OCI-LY7 (cell line): ENCODE measurements around the gene ELK3. TPM values are rescaled to one million over a fixed set of nuclear protein-coding genes. Genes with fewer than 3 reads are reported as not detected.

Source experiments
- BruUV-seq: library from RNA; stranded (reverse); fragments of 400-500 nt; replicated peaks from 2 replicates; lab custom pipeline; 2021; lab: Mats Ljungman, UMichigan
- CTCF ChIA-PET: fragments of 300-600 bp; sonication (Branson Sonifier 250); formaldehyde crosslinking; loops from one replicate; lab custom pipeline; 2022; ENCODE audit warnings: antibody characterized with exemption; ENCODE audit not compliant: unreplicated experiment; lab: Charles Lee
- POLR2A ChIA-PET: fragments of 300-600 bp; sonication (Branson Sonifier 250); formaldehyde crosslinking; loops from one replicate; lab custom pipeline; 2022; ENCODE audit warnings: antibody characterized with exemption; lab: Charles Lee
- DNase-seq: peaks from one replicate; pipeline ENCODE4 v3.0.0-alpha.2; 2015; ENCODE audit warnings: low spot score
- H2AFZ ChIP-seq: fragments of 200-600 bp; sonication (generic), shearing (Covaris generic); 2 replicates; pipeline ENCODE4 v1.6.1; 2014; ENCODE audit warnings: mild to moderate bottlenecking, antibody characterized with exemption, low read length, moderate library complexity
- H3K27ac ChIP-seq: fragments of 200-600 bp; sonication (generic); 2 replicates; pipeline ENCODE4 v1.5.1; 2014; ENCODE audit warnings: mixed run types, low read depth, mild to moderate bottlenecking, moderate library complexity, low read length, inconsistent platforms; ENCODE audit not compliant: poor library complexity, severe bottlenecking
- H3K36me3 ChIP-seq: fragments of 200-600 bp; sonication (generic); 2 replicates; pipeline ENCODE4 v1.6.1; 2014; ENCODE audit warnings: mild to moderate bottlenecking, antibody characterized with exemption, low read length, moderate library complexity, mixed read lengths; ENCODE audit not compliant: insufficient read depth
- H3K4me1 ChIP-seq: fragments of 200-600 bp; sonication (generic); 2 replicates; pipeline ENCODE4 v1.5.1; 2014; ENCODE audit warnings: mild to moderate bottlenecking, low read length; ENCODE audit not compliant: insufficient read depth, poor library complexity, severe bottlenecking
- H3K4me2 ChIP-seq: fragments of 200-600 bp; sonication (generic); 2 replicates; pipeline ENCODE4 v1.6.1; 2014; ENCODE audit warnings: mild to moderate bottlenecking, low read length
- H3K4me3 ChIP-seq: fragments of 200-600 bp; sonication (generic); 2 replicates; pipeline ENCODE4 v1.5.1; 2014; ENCODE audit warnings: mild to moderate bottlenecking, low read depth, low read length; ENCODE audit not compliant: poor library complexity, severe bottlenecking
- H3K79me2 ChIP-seq: fragments of 200-600 bp; sonication (generic); 2 replicates; pipeline ENCODE4 v1.6.1; 2016; ENCODE audit warnings: low read depth, mild to moderate bottlenecking, low read length, moderate library complexity, mixed read lengths; ENCODE audit not compliant: insufficient read depth
- H3K9me2 ChIP-seq: fragments of 200-600 bp; sonication (generic); 2 replicates; pipeline ENCODE4 v1.6.1; 2016; ENCODE audit warnings: mild to moderate bottlenecking, low read length, mixed read lengths; ENCODE audit not compliant: insufficient read depth
- H3K9me3 ChIP-seq: fragments of 200-600 bp; sonication (generic); 2 replicates; pipeline ENCODE4 v1.6.1; 2014; ENCODE audit warnings: mild to moderate bottlenecking, mixed run types, low read length, mixed read lengths
- H4K20me1 ChIP-seq: fragments of 200-600 bp; sonication (generic); 2 replicates; pipeline ENCODE4 v1.6.1; 2014; ENCODE audit warnings: mild to moderate bottlenecking, antibody characterized with exemption, low read length, moderate library complexity, mixed read lengths; ENCODE audit not compliant: insufficient read depth
- CTCF ChIP-seq: fragments of 200-600 bp; sonication (generic); conservative IDR thresholded peaks from 2 replicates; pipeline ENCODE4 v1.5.1; 2014; ENCODE audit warnings: mild to moderate bottlenecking, antibody characterized with exemption, low read length, moderate library complexity, mixed read lengths
- EZH2phosphoT487 ChIP-seq: fragments of 200-600 bp; sonication (generic); IDR thresholded peaks from 2 replicates; pipeline ENCODE4 v1.6.1; 2018; ENCODE audit warnings: low read depth, borderline replicate concordance, mild to moderate bottlenecking, mixed run types, antibody characterized with exemption, low read length, moderate library complexity, mixed read lengths
- intact Hi-C: fragments of 100-400 bp; cut with micrococcal nuclease; formaldehyde crosslinking; loops from one replicate; pipeline ENCODE4 v1.10.0; 2022; ENCODE audit not compliant: unreplicated experiment
- total RNA-seq, 2 experiments: library from RNA; depleted of rRNA in 1 of 2; stranded (reverse); fragments of >200 nt in 1 of 2; shearing (Covaris generic) in 1 of 2; gene quantifications; 2 replicates each; pipeline ENCODE4 v1.2.3, GENCODE V29; 2014 to 2022

Gene ELK3
- total RNA-seq, 2 experiments from 2014 or later = 1.9 to 4.2 TPM

- Histone ChIP-seq H4K20me1 (no peaks in the 10 kb centered on the region), H3K36me3 (no peaks in the 10 kb centered on the region), H3K27ac (no peak overlapping the region), H3K4me3 (no peak overlapping the region), H3K4me1 (peaks cover 29% of the 10 kb centered on the region), H3K9me3 (no peaks in the 10 kb centered on the region), H3K79me2 (no peaks in the 10 kb centered on the region), H3K4me2 (peak overlapping the region; percentile 58), H3K9me2 (no peaks in the 10 kb centered on the region), H2AFZ (peak overlapping the region; percentile 25; the same call in 1 of the 2 replicates)
- ChIA-PET CTCF (interaction anchor here (0.9 kb wide), 1 partner anchor 24 kb away, joined by 3 read pairs; no protein-coding TSS in a partner anchor), POLR2A (interaction anchor here (0.6 to 1.9 kb wide), 11 partner anchors 10 to 331 kb away, joined by 3 to 7 read pairs (median 4); no protein-coding TSS in a partner anchor)
- TF ChIP-seq CTCF (no peak), EZH2phosphoT487 (no peak)
- intact Hi-C loops = loop anchor here (10.0 kb wide), 1 partner anchor 616 kb away; no protein-coding TSS in a partner anchor
- DNase-seq = no peak
- BruUV-seq = no TSS peak
These were observed 3.6 kb upstream of the ELK3 start for GRCh38 chr12:96190413-96191108.

DNA sequence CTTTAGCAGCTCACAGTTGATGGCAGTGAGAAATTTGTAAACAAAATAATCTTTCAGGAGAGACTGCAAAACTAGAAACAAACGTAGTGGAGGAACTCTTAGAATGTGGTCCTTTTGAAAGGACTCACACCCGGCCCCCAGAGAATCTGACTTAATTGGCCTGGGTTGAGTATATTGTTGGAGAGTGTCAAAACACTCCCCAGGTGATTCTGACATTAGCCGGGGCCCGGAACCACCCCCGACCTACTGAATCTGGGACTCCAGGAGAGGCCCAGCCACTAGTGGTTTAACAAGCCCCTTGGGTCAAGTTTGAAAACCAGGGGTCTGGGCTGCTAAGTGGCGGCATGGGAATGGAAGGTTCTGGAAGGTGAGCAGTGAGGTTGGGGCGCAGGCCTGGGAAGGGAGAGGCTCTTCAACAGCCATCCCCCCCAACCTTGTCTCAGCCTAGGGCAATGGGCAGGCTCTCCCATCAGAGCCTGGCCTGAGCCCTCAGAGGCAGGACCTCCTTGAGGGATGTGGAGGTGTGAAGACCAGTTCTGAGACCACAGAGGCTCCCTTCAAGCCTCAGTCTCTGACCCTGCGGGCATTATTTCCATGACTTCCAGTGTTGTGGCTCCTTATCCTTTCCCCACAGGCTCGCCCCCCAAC is 1.1 kb upstream of the ELK3 start:
- Histone ChIP-seq H3K27ac (no peak overlapping the region), H3K4me1 (peaks cover 51% of the 10 kb centered on the region), H3K79me2 (peaks cover 1% of the 10 kb centered on the region; the same call in 1 of the 2 replicates), H3K36me3 (no peaks in the 10 kb centered on the region), H3K4me3 (peak overlapping the region; percentile 86), H3K9me3 (no peaks in the 10 kb centered on the region), H3K4me2 (peak overlapping the region; percentile 91; the same call in 1 of the 2 replicates), H3K9me2 (no peaks in the 10 kb centered on the region), H4K20me1 (no peaks in the 10 kb centered on the region), H2AFZ (no peak overlapping the region)
- ChIA-PET POLR2A (interaction anchor here (0.5 kb wide), 1 partner anchor 77 kb away, joined by 4 read pairs; no protein-coding TSS in a partner anchor), CTCF (no interaction called here)
- DNase-seq = no peak
- BruUV-seq = no TSS peak
- TF ChIP-seq EZH2phosphoT487 (no peak), CTCF (no peak)
- intact Hi-C loops = loop anchor here (10.0 kb wide), 1 partner anchor 618 kb away; no protein-coding TSS in a partner anchor
